Measurements from ENCODE around the gene CHAD.

DNA sequence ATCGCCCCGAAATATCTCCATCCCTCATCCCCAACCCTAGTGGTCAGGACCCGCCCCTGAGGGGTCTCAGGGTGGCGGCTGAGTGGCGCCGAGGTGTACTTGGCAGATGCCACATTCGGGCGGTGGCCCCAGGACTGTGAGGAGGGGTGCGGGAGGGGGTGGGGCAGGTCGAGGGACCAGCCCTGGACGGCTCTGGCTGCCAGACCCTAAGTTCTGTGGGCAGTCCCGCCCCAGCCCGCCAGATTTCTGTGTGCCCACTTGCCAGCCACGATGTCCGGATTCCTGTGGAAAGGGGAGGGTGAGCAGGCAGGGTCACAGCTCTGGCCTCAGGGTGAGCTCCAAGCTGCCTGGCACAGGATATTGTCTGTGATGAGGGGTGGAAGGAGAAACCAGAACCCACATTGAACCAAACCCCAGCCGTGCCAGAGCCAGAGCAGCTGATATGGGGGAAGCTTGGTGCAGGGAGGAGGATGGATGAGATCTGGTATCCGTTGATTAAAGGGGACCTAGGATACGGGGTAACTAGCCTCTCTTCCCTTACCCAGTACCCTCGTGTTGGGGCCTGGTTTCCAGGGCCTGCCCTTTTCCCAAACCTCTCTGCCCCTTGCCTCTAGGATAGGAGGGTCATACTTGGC lies 1.1 kb upstream of the CHAD start:
- TF ChIP-seq POLR2A (IDR thresholded peaks at IDR 0.05) (no peak), POLR2AphosphoS5 (IDR thresholded peaks at IDR 0.05) (no peak), EP300 (IDR thresholded peaks at IDR 0.05) (no peak)
- TF ChIP-seq, protein P1, sequence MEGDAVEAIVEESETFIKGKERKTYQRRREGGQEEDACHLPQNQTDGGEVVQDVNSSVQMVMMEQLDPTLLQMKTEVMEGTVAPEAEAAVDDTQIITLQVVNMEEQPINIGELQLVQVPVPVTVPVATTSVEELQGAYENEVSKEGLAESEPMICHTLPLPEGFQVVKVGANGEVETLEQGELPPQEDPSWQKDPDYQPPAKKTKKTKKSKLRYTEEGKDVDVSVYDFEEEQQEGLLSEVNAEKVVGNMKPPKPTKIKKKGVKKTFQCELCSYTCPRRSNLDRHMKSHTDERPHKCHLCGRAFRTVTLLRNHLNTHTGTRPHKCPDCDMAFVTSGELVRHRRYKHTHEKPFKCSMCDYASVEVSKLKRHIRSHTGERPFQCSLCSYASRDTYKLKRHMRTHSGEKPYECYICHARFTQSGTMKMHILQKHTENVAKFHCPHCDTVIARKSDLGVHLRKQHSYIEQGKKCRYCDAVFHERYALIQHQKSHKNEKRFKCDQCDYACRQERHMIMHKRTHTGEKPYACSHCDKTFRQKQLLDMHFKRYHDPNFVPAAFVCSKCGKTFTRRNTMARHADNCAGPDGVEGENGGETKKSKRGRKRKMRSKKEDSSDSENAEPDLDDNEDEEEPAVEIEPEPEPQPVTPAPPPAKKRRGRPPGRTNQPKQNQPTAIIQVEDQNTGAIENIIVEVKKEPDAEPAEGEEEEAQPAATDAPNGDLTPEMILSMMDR (IDR thresholded peaks at IDR 0.05): no peak
